Right renal pelvis (tissue), 4 donors: ENCODE measurements around the gene SLC35F3. TPM values are rescaled to one million over a fixed set of nuclear protein-coding genes. Genes with fewer than 3 reads are reported as not detected.
"Not testable (repeated sequence)": the region's sequence is repeated elsewhere in the genome, so short reads cannot be mapped to it uniquely, and the experiment has no call there.

Experiments
- DNase-seq, 4 donors: peaks; one replicate each; pipeline ENCODE4 v3.0.0-alpha.2; 2013; ENCODE audit warnings: low read depth in 4 of 4, low spot score in 3 of 4, missing footprints in 1 of 4
- polyA plus RNA-seq, 4 donors: library from polyadenylated mRNA; unstranded; fragments of 120-200 nt; gene quantifications; one replicate each; pipeline ENCODE4 v1.2.1, GENCODE V29; 2013; ENCODE audit not compliant: insufficient read length in 4 of 4

The SLC35F3 gene
- polyA plus RNA-seq, 4 donors: 0.55 to 0.93 (median 0.73) TPM

- DNase-seq: no peak
These were observed 188.6 kb downstream of the SLC35F3 start for GRCh38 chr1:234093107-234093506.

DNA sequence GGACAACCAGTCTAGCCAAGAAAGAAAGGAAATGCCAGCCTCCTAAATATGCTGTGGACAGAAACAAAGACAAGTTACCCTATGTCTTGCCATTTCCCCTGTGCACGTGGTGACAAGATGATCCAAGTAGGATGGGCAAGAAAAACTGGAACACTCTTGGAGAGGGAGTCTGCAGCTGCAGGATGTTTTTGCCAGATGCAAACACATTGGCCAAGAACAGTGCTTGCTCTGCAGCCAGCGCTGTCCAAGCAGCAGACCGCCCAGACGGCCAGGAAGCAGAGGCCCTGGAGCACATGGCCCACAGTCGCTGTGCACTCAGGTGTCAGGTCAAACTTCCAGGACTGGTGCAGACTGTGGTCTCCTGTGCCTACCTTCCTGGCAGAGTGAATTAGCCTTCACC lies 189.3 kb downstream of the SLC35F3 start:
- DNase-seq: no peak

DNA sequence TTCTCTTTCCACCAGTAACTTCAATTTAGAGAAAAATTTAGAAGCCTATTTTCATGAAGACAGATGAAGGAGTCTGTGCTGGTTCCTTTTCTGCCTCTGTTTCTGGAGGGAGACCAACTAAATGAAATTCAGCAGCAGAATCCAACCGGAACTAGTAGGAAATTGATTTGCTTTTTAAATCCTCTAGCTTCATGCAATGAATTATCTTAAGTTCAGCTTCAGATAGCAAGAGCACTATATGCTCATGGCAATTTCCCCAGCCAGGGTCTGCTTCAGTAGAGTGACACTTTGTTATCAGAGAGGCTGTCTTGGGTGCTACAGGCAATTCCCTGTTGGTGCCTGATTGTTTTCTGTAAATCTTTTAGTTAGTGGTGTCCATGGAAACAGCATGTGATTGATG lies 189.7 kb downstream of the SLC35F3 start:
- no peak for DNase-seq

GRCh38 chr1:234096161-234096770 lies 191.8 kb downstream of the SLC35F3 start:
- no peak for DNase-seq

- DNase-seq: no peak
These were observed 198.1 kb downstream of the SLC35F3 start for GRCh38 chr1:234102583-234102982.

- no peak for DNase-seq
These were observed 198.7 kb downstream of the SLC35F3 start for GRCh38 chr1:234103198-234103597.

DNA sequence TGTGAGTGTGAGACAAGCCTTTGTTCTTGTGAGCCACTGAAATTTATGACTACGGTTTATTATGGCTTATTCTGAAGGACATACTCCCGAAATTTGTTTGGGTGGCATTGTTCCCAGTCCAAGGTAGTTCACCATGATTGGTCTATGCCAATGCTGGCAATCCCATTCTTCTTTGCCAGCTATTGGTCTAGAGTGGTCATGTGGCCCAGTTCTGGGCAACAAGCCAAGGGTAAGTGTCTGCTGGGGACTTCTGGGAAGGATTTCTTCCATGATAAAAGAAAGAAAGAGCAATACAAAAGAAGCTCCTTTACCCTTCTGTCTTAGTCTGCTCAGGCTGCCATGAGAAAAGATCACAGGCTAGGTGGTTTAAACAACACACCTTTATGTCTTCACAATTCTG lies 201.6 kb downstream of the SLC35F3 start:
- no peak for DNase-seq

GRCh38 chr1:234107416-234108021 lies 203.0 kb downstream of the SLC35F3 start:
- no peak for DNase-seq

- no peak for DNase-seq
These were observed 204.4 kb downstream of the SLC35F3 start for GRCh38 chr1:234108921-234109320.

DNA sequence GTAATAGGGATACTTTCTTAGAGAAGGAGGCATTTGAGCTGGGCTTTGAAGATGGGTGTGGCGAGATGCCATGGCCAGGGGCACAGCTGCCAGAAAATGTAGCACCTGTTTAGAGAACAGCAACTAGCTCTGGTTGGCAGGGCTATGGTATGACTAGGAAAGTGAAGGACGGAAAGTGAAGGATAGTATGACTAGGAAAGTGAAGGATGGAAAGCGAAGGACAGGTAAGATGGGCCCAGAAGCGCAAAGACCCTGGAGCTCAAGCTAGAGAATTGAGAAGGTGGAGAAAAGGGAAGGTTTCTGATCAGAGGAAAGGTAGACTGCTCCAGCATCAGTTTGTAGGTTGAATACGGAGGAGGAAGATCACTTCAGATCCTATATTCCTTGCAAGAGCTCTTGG lies 205.4 kb downstream of the SLC35F3 start:
- no peak for DNase-seq

DNA sequence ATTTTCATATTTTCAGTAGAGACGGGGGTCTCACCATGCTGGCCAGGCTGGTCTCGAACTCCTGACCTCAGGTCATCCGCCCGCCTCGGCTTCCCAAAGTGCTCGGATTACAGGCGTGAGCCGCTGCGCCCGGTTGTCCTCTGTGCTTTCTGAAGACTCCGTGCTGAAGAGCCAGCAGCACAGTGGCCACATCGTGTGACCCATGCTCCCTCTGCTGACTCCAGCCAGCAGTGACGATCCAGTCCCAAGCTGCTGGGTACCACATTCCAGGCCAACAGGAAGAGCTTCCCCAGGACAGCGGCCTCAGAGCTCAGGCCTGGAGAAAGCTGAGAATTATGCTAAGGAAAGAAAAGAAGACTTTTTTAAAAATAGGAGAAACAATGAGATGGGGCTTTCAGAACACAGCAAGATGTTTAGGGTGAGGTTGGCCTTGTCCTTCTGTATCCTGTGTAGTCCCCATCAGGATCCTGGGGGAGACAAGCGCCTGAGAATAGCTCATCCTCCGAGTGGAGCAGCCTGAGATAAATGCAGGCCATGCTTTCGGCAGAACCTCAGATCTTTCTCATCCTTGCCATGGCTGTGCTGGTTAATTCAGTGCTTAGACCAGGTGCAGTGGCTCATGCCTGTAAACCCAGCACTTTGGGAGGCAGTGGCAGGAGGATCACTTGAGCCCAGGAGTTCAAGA lies 207.1 kb downstream of the SLC35F3 start:
- peak; percentile 21 to 47 (median 36) for DNase-seq

DNA sequence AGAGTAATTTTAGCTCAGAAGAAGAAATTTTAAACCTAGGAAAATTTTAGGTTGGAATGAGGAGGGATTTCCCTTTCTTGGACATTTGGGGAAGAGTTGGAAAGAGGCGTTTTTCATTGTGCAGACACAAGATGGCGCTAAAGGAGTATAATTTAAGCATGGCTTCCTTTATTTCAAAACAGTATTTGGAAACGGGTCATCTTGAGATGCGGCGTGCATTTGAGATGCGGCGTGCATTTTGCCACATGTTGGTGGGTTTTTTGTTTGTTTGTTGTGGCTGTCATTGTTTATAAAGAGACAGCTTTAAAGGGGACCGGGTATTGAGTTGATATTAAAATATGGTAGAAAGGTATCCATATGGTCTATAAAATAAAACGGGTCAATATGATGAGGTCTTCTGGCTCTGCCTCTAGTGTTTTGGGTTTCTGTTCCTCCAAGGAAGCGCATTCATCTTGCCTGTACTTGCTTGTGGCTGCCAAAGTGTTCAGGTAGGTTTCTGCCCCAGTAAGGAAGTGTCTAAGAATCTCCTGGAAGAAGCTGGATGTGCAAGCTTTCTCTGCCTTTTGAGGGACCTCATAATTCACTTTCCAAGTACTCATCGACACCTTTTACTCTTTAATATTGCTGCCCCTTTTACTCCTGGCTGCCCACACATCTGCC lies 210.3 kb downstream of the SLC35F3 start:
- peak; percentile 20 to 38 (median 34) for DNase-seq

GRCh38 chr1:234118911-234119310 lies 214.4 kb downstream of the SLC35F3 start:
- no peak for DNase-seq

- DNase-seq: no peak
These were observed 215.0 kb downstream of the SLC35F3 start for GRCh38 chr1:234119431-234119830.

DNA sequence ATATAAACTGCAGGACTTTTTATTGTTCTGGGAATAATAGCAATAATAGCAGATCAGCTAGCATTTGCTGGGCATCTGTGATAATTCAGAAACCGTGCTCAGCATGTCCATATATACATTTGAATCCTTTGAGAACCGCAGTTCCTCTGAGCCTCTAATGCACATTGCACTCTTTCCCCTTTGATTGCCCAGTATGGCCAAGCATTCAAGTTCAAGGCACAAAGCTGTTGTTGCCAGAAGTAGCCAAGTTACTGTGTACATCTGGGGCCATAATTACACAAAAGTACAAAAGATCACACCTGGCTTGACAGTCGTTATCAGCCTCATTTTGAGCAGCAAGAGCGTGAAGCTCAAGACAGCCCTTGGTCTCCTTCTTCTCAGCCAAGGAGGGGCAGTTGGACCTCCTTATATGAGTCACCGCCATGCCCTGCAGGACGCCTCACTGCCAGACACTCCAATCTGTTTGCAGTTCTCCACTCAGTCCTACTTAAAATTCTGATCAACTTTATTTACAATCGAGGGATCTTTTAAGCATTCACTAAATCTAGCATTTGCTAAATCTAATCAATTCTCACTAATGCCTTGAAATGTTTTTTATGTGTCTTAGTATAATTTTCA lies 216.0 kb downstream of the SLC35F3 start:
- no peak for DNase-seq

GRCh38 chr1:234121659-234122058 lies 217.2 kb downstream of the SLC35F3 start:
- DNase-seq: not testable (repeated sequence)

- not testable (repeated sequence) for DNase-seq
These were observed 218.1 kb downstream of the SLC35F3 start for GRCh38 chr1:234122571-234122970.

DNA sequence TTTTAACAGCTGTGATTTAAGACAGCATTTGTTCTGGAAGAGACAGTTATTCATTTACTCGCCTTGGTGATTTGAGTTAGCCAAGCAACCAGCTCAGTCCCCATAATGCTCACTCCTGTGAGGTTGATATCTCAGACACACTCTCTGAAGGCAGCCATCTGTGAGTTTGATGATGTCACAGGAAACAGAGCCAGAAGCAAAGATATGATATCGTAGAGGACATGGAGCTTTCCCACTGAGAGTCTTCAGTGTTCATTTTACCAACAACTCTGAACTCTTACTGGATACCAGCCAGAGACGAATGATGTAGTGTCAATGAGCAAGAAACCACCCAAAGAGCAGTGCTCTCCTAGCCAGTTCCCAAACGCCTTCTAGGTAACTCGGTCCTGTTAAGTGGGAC lies 219.4 kb downstream of the SLC35F3 start:
- no peak for DNase-seq

- peak in 2 of 4 donors; percentile 25 to 36 for DNase-seq
These were observed 220.8 kb downstream of the SLC35F3 start for GRCh38 chr1:234125283-234125682.

DNA sequence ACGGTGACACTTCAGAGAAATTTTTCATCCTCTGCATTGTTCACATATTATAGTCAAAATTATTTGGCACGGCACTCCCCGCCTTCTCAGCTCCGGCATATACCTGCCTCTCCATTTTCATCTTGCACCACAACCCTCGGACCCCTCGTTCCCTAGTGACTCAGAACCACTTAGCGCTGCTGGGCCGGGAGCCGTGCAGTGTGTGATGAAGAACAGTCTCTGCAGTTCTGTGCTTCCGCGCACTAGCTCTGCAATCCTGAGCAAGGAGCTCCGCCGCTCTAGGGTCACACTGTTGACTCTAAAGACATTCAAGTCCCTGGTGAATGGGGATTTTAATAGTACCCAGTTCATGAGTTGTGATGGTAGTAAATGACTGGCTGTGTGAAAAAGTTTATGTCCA lies 221.2 kb downstream of the SLC35F3 start:
- DNase-seq: no peak

DNA sequence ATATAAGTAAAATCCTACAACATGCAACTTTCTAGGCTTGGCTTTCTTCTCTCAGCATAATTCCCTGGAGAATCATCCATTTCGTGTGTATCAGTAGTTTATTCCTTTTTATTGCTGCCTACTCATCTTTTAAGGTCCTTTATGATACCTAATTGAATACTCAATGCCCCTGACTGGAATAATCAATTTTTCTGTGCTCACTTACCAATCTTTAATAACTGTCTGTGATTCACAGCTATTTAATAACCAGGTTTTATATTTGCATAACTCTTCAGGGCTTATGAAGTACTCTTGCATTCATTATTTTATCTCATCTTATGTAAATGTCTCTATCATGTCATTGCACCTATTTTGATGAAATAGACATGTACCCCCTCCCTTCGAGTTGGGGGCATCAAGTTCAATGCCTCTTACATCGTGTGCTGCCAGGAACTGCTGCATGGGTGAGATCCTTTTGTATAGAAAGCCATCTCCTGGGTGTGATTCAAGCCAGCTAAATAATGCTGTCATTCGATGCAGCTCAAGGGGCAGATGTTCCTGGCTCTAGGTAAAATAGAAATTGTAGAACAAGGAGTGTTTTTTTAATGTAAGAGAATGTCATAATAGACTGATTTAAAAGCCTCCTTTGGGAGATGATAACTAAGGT lies 222.7 kb downstream of the SLC35F3 start:
- no peak for DNase-seq
